ENCODE data around the gene NUAK2.

DNA sequence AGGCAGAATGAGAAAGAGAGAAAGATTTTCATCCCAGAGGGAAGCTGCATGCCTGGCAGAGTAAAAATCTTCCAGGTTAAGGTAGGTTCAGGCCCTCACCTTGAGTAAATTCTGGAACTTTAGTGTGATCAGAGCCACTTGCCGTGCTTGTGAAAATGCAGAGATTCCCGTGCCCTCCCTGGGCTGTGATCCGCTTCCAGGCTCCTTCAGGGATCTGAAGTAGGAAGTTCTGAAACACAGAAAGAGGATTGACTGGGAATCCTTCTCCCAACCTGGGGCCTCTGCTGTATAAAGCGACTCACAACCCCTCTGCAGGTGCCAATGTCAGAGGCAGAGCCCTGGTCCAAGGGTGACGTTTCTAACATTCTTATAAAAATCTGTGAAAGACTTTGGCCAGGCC is 26.6 kb downstream of the NUAK2 start:
- TF ChIP-seq CTCF (IDR thresholded peaks at IDR 0.05) = no peak
- no peak for TF ChIP-seq POLR2A (IDR thresholded peaks at IDR 0.05)

Data from uterus (tissue), 2 donors.